Activated gamma-delta T cell treated with anti-CD3 and anti-CD28 coated beads, Interleukin-2, amount 50 U/mL, for 16 hours (primary cell): ENCODE results near the gene ABLIM3.

ENCODE experiments used
- DNase-seq: peaks from one replicate; pipeline ENCODE4 v3.0.0-alpha.2; 2020; ENCODE audit warnings: low read depth

The ABLIM3 gene

DNA sequence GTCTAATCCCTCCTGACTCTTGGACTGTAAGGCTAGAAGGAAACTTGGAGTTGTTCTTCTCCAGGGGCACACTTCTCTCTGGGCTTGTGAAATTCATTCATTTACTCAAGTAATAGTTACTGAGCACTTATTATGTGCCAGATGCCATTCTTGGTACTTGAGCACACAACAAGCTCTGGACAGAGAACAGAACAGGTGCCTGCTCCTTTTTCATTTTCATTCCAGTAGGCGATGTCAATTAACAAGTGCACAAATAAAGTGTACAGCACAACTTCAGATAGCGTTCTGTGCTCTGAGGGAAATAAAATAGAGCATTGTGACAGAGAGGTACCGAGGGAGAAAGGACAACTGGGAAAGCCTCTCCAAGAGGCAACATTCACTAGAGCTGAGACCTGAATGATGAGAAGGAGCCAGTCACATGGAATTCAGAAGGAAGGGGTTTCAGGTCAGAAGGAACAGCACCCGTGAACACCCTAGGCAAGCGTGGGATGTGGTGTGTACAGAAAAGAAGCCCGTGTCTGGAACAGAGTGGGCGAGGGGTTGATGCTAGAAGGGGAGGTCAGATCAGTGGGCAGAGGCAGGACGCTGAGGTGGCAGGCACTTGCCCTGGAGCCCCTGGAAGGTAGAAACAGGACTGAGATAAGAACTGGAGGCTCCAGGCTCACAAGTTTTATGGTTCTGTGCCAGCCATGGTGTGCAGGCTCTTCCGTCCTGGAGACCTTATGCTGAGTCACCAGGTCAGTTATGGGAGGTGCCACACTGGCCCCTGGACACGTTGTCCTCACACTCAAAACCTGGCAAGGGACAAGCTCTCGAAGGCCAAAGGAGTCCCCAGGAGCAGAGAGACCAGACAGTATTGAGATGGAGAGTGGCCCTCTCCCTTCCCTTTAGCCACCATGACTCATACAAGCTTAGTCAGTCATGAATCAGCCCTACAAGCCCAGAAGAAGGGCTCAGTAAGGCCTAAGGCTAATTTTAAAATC is 7.2 kb upstream of the ABLIM3 start:
- DNase-seq, result no peak

DNA sequence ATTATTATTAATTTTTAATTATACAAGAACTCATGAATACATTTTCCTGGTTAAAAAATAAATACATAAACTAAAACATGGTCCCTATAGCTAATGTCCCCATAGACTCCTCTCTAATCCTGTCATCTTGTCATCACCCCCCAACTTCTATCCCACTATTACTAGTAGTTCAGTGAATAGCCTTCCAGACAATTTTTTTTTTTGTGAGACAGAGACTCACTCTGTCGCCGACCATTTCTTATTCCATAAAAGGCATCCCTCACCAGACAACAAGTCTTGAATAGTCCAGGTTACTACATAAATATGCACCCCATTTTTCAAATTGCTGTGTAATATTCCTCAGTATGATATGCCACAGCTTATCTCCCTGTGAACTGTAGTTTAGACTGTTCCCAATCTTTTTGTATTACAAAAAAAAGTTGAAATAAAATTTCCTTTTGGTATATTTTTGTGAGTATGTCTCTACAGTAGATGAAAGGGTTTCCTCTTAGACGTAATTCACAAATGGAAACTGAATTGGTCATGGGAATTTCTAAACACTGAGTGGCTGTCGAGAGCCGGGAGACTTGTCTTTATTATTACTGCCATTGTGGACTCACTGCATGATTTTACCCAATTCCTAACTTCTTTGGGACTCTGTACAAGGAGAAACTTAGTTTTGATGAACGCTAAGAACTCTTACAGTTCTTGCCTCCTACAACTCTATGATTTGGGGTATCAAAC is 6.4 kb upstream of the ABLIM3 start:
- DNase-seq, result no peak

DNA sequence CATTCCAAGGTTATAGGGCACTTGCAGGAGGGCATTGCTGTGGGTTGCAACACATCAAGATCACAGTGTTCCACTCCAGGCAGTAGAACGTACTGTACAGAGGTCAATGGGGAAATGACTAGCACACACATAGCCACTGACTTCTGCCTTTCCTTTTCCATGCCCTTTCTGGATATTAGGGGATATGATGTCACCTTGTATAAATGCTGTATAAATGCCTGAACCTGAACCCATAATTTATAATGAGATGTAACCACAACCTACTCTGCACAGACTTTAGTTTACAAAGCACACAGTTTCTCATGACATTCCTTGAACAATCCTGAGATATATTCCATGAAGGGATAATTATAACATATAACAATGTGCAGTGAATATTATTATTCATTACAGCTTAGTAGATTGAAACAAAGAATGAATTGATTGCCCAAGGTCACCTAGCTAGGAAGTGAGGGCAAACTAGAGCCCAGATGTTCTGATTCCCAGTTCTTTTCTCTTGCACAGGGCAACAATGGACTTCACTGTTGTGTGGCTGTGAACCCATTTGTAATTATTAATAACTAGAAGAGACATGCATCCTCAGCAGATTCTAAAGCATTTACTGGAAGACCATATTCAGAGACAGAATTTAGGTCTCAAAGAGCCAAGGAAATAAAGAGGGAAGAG is 5.6 kb upstream of the ABLIM3 start:
- DNase-seq, result no peak

DNA sequence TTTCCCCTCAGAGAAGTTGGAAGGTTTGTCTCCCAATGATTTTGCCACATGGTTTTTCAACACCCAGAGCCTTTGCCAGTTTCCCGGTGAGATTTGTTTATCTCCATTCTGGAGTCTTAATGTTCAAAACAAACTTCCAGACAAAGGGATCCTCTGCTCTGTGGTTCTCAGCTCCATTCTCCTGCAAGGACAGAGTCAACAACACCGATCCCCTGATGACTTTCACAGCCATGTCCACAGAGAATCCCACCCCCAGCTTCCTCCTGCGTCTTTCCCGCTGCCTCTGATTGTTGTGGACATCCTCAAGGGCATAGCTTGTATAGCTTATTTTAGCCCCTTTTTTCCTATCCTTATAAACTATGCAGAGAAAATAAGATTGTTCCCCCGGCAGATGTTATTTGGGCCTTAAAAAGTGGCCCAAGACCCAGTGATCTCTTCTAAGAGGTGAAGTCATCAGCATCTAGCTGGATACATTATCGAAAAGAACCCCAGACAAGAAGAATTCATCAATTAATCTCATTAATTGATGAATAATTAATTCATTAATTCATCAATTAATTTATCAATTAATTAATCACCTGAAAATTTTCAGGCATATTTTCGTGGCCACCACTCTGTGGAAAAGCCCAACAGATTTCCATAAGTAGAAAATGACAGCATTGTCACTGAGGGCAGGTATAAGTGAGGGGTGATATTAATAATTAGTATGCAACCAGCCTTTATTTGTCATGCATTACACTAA is 2.9 kb upstream of the ABLIM3 start:
- DNase-seq, result no peak

DNA sequence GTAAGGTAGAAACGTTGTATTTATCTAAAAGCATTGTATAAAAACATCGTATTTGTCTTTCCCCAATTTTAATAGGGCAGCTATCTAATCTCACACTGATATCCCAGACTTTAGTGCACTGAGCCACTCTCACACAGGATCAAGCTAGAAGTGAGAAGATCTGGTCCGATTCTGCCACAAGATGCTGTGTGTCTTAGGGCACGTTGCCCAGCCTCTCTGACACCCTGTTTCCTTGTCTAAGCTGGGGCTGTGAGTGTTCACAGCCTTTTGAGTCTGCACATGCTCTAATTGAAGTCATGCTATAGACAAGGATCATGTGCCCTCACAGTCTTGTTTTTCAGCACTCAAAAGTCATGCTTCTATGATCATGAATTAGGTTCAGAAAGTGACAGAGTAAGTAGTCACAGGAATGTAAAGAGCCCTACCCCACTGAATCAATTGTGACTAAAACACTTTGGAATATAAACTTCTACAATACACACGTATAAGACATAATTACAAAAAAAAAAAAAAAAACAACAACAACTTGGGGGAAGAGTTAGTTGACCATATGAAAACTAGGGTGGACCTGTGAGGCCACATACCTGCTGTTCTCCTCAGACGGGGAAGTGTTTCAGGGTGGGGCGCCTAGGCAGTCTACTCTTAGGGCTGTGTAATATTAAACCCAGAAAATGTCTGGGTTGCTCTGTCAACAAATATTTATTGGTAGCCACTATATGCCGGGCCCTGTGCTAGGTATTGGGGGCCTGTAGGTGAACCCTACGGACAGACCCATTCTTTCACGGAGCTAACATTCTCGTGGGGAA is 893 bp upstream of the ABLIM3 start:
- no peak for DNase-seq

DNA sequence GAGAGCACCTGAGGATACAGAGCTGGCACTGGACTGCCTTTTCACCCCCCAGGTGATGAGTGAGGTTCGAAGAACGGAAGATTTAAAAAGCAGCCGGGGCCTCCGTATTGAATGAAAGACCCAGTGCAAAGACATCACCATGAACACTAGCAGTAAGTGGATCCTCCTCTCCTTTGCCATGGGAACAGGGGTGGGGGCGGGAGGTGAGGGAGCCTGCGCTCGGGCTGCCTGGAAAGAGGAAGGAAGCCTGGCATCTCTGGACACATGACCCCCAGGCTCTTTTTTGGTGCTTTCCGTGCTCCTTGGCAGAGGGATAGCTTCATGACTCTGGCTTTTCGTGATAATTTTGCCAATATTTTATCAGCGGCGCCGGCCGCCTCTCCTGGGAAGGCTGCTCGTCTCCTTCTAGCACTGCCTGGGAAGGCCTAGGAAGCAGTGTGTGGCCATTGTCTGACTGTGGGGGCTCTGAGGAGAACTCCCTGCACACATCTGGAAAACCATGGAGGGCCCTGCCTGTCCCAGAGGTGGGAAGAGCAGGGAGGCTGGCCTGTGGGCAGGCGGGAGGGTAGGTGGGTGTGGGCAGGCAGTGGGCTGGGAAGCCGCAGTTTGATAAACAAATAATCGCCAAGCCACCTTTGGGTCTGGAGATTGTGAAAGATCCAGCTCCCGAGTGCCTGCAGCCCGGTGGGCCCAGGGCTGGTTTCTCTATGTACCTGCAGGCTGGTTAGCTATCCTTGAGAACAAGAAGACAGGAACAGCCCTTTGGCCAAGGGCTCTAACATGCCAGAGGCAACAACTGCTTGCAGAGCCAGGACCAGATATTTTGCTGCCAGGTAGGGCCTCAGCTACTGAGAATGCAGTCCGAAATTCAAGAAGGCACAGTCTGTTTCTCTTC is 911 bp downstream of the ABLIM3 start:
- no peak for DNase-seq

DNA sequence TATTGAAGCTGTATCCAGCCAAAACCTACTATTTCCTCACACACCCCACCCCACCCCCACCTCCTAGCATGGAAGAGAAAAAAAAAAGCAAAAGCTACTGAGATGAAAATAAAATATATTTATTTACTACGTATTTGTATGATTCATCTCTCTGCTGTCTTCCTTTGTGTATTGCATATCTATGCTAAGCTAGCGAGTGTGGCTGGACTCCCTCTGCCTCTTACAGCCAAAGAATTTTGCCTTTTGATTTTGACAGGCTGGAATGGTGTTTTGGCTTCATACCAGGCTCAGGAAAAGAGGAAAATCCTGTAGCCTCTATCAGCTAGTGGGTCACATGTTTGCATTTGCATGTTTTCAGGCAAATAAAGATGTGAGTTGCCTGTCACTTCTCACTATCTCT is 2.2 kb downstream of the ABLIM3 start:
- no peak for DNase-seq

DNA sequence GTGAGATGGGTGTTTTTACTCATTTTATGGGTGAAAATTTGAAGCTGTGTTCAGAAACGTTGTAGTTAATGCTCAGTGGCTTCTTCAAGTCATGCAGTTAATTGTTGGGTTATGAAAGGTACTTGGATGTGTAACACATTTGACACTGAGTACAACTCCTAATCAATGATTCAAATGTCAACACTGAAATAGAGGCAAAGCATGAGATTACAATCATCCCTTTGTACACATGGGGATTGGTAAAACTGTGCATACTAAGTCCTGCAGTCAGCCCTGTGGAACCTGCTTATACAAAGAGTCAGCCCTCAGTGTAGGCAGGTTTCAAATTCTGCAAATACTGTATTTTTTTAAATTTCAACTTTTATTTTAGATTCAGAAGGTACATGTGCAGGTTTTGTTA is 3.3 kb downstream of the ABLIM3 start:
- DNase-seq, result no peak

DNA sequence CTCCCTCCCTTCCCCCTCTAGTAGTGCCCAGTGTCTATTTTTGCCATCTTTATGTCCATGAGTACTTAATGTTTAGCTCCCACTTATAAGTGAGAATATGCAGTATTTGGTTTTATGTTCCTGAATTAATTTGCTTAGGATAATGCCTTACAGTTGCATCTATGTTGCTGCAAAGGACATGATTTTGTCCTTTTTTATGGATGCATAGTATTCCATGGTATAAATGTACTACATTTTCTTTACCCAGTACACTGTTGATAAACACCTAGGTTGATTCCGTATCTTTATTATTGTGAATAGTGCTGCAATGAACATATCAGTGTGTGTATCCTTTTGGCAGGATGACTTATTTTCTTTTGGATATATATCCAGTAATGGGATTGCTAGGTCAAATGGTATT is 3.8 kb downstream of the ABLIM3 start:
- no peak for DNase-seq

DNA sequence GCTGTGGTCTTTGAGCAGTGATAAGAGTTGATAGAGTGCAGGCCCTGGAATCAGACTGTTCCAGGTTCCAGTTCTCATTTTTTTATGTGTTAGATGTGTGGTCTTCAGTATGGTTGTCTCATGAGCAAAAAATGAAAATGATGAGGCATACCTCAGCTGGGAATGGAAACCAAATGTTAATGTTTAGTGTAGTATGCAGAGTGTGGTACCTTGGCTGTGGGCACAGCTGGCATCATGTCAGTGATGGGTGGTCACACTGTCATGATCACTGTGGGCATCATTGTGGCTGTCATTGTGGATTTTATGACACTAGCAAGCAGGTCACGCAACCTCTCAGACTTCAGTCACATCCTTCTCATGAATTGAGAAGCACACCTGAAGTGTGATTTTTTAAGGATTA is 6.4 kb downstream of the ABLIM3 start:
- no peak for DNase-seq

DNA sequence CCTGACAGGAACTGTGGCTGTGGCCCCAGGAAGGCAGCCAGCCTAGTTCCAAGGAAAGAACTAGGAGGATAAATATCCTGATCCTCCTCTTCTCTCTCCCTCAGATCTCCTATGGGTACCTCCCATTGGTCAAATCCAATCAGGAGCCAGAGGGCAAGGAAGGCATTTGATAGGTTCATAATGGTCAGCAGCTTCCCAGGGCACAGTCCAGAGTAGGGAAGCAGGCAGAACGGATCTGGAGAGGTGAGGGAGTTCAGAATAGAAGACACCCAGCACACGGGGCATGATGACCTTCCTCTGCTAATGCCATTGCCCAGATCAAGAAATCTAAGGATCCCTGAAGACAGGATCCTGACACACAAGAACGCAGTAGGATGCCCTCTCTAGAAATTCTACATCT is 8.6 kb downstream of the ABLIM3 start:
- no peak for DNase-seq

DNA sequence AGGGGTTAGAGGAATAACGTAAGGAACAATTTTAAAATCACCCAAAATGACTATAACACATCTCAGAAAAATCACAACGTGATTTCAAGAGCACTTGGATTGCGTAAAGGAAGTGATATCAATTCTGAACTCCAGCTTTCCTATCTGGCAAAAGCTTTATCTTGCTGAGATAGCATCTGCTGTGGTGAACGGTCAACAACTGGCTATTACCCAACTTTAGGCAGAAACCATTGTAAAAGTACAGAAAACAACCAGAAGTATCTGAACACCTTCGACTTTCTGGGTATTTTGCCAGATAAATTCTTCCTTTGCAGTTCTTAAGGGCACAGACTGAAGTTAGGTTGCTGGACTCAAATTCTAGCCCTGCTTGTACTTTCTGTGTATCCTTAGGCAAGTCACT is 9.2 kb downstream of the ABLIM3 start:
- no peak for DNase-seq

DNA sequence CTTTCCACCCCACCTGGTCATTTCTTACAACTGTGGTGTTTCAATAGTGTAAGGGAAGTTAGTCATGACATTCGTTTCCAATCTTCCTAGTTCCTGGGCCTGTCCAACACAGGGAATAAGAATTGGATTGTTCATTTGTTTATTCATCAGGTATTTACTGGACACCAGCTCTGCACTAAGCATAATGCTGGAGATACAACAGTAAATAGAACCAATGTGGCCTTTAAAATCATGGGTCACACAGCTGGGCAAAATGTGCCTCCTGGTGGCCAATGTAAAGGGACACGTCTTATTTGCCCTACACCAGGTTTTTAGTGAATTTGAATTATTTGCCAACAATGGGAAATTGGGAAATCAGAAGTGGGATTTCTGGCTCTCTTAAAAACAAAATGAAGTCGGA is 10.4 kb downstream of the ABLIM3 start:
- DNase-seq, result no peak

DNA sequence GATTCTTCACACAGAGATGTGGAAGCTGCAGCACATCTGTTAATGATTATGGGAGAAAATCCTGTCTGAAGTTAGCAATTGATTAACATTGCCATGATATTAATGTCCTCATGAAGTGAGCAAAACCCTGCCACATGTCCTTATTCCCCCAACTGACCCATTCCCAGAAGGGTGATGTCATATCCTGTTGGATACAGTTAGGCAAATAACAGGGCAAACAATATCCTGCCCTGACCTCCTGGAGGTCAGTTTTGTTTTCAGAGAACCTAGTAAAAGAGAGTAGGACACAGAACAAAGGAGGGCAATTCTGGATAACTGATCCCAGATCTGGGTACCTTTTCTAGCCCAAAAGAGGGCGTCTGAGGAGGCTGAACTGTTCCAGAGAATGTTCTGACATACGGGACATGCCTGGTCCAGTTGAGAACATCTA is 11.0 kb downstream of the ABLIM3 start:
- DNase-seq, result no peak

DNA sequence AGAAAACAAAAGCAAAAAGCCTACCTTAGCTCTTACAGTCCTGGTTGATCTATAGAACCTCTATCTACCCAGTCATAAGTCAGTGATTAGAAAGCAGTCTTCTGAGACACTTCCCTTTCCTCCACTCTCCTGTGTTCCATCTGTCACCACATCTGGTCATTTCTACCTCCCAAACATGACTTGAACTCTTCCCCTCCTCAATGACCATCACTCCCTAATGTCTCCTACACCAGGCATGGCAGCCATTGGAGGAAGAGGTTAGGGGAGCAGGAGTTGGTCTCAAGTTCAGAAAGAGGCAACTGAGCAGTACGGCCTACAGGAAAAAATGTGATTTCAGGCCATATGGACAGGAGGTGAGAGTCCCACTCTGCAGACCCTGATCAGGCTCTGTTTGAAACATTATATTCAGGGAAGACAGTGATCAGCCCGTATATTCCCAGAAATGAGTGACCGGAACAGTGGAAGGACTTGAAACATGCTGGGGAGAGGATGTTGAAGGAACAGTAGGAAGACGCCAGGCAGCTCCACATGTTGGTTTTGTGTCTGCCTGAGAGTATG is 12.0 kb downstream of the ABLIM3 start:
- DNase-seq, result no peak

DNA sequence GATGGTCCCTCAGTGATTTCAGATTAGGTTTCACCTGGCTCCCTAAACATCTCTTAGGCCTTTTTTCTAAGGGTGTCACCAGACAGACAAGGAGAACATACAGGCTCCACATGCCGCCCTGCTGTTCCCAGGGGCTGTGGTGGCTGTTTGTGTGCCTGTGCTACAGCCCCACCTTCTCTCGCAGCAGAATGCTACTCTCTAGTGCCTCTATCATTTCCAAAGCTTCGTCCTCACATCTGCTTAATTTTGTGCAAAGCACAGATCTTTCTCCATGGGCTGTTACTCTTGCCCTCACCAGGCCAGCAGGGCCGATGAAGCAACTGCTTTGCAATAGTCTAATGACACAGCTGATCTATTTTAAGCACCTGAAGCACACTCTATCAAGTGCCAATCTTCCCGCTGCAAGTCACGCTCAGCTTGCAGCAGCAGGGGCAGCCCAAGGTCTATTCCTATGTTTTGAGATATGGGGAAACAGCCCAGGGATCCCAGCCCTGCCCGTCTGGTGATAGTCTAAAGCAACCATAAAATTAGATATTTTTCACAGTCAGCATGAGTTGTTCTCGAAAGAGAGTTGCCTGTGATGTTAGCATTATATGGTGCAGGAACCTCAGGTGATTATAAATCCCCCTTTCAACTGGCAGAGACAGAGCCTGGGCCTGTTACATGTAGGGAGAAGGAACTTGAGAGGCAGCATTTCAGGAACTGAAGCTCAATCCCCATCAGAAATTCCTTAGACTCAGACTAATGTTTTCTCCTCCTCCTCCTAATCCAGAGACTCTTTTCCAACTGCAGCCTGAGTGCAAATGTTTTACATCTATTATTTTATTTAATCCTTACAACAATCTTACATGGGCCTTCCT is 12.7 kb downstream of the ABLIM3 start:
- no peak for DNase-seq

DNA sequence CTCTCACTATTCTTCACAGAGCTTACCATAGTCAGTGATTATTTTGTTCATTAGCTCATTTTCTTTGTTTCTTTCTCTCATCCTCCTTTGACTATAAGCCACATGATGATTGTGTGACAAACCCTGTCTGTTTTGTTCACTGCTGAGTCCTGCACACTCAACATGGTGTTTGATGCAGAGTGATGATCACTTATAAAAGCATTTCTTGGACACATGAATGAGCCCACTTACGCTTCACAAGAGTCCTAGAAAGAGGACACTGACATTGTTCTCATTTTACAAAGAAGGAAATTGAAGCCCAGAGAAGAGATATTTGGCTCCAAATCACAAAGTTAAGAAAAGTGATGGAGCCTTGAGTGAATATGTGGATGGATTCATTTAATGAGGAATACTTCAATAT is 13.4 kb downstream of the ABLIM3 start:
- DNase-seq, result no peak

DNA sequence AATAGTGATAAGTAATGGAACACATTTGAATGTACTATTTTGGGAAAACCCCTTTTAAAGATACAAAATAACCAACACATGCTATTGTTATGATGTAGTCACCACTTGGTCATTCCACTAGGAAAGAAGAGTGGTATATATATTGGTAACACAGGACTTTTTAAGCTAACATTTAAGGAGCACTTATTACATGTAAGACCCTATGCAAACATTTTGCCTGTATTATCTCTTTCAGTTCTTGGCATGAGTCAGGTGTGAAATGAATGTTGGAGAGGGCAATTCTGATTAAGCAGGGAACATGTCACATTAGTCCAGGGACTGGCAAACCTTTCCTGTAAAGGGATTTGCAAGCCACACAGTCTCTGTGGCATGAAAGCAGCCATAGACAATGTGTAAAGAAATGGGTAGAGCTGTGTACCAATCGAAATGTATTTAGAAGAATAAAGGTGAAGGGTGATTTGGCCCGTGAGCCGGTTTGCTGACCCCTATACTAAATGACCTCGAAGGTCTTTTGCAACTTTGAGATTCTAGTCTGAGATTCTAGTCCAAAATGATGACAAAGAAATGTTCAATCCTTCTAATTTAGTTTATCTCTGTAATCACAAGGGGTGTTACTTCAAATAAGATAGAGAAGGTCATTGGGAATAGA is 15.3 kb downstream of the ABLIM3 start:
- no peak for DNase-seq
